ENCODE results near the gene OVCA2. TPM values are rescaled to one million over a fixed set of nuclear protein-coding genes. Genes with fewer than 3 reads are reported as not detected.

OVCA2 gene
- total and polyA plus RNA-seq, 8 donors: 3.1 to 83.4 (median 31.9) TPM; not detected in 1

DNA sequence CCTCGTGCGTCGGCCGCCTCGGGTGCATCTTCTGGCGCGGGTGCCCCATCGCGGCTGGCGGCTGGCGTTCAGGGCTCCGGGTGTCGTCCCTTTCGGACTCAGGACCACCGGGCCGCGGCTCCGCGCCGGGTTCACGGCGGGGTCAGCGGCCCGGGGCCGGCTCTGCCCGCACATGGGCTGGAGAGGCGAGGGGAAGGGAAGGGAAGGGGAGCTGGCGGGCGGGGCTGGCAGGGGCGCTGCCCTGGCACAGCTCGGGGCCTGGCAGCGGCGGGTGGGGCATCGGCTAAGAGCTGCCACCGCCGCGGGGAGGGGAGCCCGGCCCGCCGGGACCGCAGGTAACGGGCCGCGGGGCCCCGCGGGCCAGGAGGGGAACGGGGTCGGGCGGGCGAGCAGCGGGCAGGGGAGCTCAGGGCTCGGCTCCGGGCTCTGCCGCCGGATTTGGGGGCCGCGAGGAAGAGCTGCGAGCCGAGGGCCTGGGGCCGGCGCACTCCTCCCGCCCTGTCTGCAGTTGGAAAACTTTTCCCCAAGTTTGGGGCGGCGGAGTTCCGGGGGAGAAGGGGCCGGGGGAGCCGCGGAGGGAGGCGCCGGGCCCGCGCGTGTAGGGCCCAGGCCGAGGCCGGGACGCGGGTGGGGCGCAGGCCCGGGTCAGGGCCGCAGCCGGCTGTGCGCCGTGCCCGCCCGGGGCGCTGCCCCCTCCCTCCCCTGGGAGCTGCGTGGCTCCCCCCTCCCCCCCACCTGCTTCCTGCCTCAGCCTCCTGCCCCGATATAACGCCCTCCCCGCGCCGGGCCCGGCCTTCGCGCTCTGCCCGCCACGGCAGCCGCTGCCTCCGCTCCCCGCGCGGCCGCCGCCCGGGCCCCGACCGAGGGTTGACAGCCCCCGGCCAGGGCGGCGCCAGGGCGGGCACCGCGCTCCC lies 13.7 kb downstream of the OVCA2 start:
- Histone ChIP-seq H3K9me3 (no peaks in the 10 kb centered on the region), H3K27me3 (peaks cover 0 to 91% (median 67%) of the 10 kb centered on the region in 3 donors), H3K36me3 (peaks cover 0 to 9% (median 4%) of the 10 kb centered on the region in 4 donors), H3K27ac (peak overlapping the region; percentile 84 to 94 (median 90)), H3K4me3 (peak overlapping the region; percentile 57 to 69 (median 64)), H3K4me1 (peaks cover 75 to 91% (median 84%) of the 10 kb centered on the region in 4 donors)
- peak in 1 of 2 donors; percentile 69 for DNase-seq
- TF ChIP-seq EP300 (IDR thresholded peaks at IDR 0.05): no peak
- TF ChIP-seq, protein P1, sequence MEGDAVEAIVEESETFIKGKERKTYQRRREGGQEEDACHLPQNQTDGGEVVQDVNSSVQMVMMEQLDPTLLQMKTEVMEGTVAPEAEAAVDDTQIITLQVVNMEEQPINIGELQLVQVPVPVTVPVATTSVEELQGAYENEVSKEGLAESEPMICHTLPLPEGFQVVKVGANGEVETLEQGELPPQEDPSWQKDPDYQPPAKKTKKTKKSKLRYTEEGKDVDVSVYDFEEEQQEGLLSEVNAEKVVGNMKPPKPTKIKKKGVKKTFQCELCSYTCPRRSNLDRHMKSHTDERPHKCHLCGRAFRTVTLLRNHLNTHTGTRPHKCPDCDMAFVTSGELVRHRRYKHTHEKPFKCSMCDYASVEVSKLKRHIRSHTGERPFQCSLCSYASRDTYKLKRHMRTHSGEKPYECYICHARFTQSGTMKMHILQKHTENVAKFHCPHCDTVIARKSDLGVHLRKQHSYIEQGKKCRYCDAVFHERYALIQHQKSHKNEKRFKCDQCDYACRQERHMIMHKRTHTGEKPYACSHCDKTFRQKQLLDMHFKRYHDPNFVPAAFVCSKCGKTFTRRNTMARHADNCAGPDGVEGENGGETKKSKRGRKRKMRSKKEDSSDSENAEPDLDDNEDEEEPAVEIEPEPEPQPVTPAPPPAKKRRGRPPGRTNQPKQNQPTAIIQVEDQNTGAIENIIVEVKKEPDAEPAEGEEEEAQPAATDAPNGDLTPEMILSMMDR (IDR thresholded peaks at IDR 0.05): no peak
- no peak for TF ChIP-seq POLR2AphosphoS5 (IDR thresholded peaks at IDR 0.05)
- no peak for TF ChIP-seq POLR2A (IDR thresholded peaks at IDR 0.05)
- WGBS, 5 donors: 1 to 3% (median 2%) methylated on average over 35 to 113 of the region's 113 CpGs
- intact Hi-C loops (cut with DNase I; ENCODE audit: low total_unique reads): loop anchor here (5.0 kb wide), 1 partner anchor 187 kb away; no protein-coding TSS in a partner anchor

DNA sequence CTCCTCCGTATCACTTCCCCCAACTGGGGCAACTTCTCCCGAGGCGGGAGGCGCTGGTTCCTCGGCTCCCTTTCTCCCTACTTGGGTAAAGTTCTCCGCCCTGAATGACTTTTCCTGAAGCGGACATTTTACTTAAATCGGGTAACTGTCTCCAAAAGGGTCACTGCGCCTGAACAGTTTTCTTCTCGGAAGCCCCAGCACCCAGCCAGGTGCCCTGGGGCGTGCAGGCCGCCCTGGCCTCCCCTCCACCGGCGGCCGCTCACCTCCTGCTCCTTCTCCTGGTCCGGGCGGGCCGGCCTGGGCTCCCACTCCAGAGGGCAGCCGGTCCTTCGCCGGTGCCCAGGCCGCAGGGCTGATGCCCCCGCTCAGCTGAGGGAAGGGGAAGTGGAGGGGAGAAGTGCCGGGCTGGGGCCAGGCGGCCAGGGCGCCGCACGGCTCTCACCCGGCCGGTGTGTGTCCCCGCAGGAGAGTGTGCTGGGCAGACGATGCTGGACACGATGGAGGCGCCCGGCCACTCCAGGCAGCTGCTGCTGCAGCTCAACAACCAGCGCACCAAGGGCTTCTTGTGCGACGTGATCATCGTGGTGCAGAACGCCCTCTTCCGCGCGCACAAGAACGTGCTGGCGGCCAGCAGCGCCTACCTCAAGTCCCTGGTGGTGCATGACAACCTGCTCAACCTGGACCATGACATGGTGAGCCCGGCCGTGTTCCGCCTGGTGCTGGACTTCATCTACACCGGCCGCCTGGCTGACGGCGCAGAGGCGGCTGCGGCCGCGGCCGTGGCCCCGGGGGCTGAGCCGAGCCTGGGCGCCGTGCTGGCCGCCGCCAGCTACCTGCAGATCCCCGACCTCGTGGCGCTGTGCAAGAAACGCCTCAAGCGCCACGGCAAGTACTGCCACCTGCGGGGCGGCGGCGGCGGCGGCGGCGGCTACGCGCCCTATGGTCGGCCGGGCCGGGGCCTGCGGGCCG lies 14.7 kb downstream of the OVCA2 start:
- peak overlapping the region; percentile 84 to 94 (median 90) for H3K27ac ChIP-seq
- DNase-seq: peak in 1 of 2 donors; percentile 75
- peaks cover 74 to 91% (median 80%) of the 10 kb centered on the region in 4 donors for H3K4me1 ChIP-seq
- H3K27me3 ChIP-seq: peaks cover 0 to 87% (median 57%) of the 10 kb centered on the region in 3 donors
- WGBS, 5 donors: 12 to 29% (median 18%) methylated on average over 32 to 85 of the region's 85 CpGs
- peak overlapping the region; percentile 57 to 69 (median 64) for H3K4me3 ChIP-seq
- TF ChIP-seq, protein P1 (IDR thresholded peaks at IDR 0.05): peak in 1 of 7 experiments; percentile 27
- no peak for TF ChIP-seq POLR2A (IDR thresholded peaks at IDR 0.05)
- no peak for TF ChIP-seq EP300 (IDR thresholded peaks at IDR 0.05)
- H3K9me3 ChIP-seq: no peaks in the 10 kb centered on the region
- intact Hi-C loops (cut with DNase I; ENCODE audit: low total_unique reads): loop anchor here (5.0 kb wide), 1 partner anchor 186 kb away; no protein-coding TSS in a partner anchor
- peaks cover 0 to 18% (median 13%) of the 10 kb centered on the region in 4 donors for H3K36me3 ChIP-seq

DNA sequence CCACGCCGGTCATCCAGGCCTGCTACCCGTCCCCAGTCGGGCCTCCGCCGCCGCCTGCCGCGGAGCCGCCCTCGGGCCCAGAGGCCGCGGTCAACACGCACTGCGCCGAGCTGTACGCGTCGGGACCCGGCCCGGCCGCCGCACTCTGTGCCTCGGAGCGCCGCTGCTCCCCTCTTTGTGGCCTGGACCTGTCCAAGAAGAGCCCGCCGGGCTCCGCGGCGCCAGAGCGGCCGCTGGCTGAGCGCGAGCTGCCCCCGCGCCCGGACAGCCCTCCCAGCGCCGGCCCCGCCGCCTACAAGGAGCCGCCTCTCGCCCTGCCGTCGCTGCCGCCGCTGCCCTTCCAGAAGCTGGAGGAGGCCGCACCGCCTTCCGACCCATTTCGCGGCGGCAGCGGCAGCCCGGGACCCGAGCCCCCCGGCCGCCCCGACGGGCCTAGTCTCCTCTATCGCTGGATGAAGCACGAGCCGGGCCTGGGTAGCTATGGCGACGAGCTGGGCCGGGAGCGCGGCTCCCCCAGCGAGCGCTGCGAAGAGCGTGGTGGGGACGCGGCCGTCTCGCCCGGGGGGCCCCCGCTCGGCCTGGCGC lies 15.4 kb downstream of the OVCA2 start:
- H3K27me3 ChIP-seq: peaks cover 0 to 79% (median 55%) of the 10 kb centered on the region in 3 donors
- WGBS, 5 donors: 10 to 27% (median 10%) methylated on average over 2 to 81 of the region's 81 CpGs
- H3K36me3 ChIP-seq: peaks cover 0 to 26% (median 18%) of the 10 kb centered on the region in 4 donors
- DNase-seq: peak in 1 of 2 donors; percentile 50
- H3K4me1 ChIP-seq: peaks cover 74 to 92% (median 83%) of the 10 kb centered on the region in 4 donors
- H3K9me3 ChIP-seq: no peaks in the 10 kb centered on the region
- peak overlapping the region; percentile 73 to 94 (median 90) for H3K27ac ChIP-seq
- intact Hi-C loops (cut with DNase I; ENCODE audit: low total_unique reads): loop anchor here (5.0 kb wide), 1 partner anchor 185 kb away; no protein-coding TSS in a partner anchor
- H3K4me3 ChIP-seq: peak overlapping the region; percentile 57 to 69 (median 64)
- TF ChIP-seq, protein P1 (IDR thresholded peaks at IDR 0.05): no peak
- TF ChIP-seq POLR2AphosphoS5 (IDR thresholded peaks at IDR 0.05): no peak
- TF ChIP-seq POLR2A (IDR thresholded peaks at IDR 0.05): no peak

Data from stomach (tissue), 9 donors.